DMS 273 treated with DMSO at 0.1 percent for 48 hours (cell line): Measurements from ENCODE around the gene ATP9A.
"Not testable (repeated sequence)": the region's sequence is repeated elsewhere in the genome, so short reads cannot be mapped to it uniquely, and the experiment has no call there.

Experiments used
- DNase-seq: peaks from one replicate; lab custom pipeline; 2025; lab: John Stamatoyannopoulos, UW

ATP9A gene

GRCh38 chr20:51654495-51654894, 113.7 kb downstream of the ATP9A start:
- no peak for DNase-seq

- DNase-seq = no peak
These were observed 114.1 kb downstream of the ATP9A start for GRCh38 chr20:51654060-51654459.

- DNase-seq = no peak
These were observed 115.0 kb downstream of the ATP9A start for GRCh38 chr20:51653226-51653625.

- DNase-seq = no peak
These were observed 116.2 kb downstream of the ATP9A start for GRCh38 chr20:51651921-51652549.

GRCh38 chr20:51650685-51651134, 117.5 kb downstream of the ATP9A start:
- DNase-seq = no peak

GRCh38 chr20:51648571-51648947, 119.6 kb downstream of the ATP9A start:
- DNase-seq = no peak

- DNase-seq = no peak
These were observed 120.3 kb downstream of the ATP9A start for GRCh38 chr20:51647674-51648570.

- not testable (repeated sequence) for DNase-seq
These were observed 124.4 kb downstream of the ATP9A start for GRCh38 chr20:51643810-51644209.

- no peak for DNase-seq
These were observed 124.8 kb downstream of the ATP9A start for GRCh38 chr20:51643390-51643789.

GRCh38 chr20:51641866-51642265, 126.3 kb downstream of the ATP9A start:
- no peak for DNase-seq

- no peak for DNase-seq
These were observed 127.4 kb downstream of the ATP9A start for GRCh38 chr20:51640743-51641142.

- DNase-seq = peak; percentile 2
These were observed 128.9 kb downstream of the ATP9A start for GRCh38 chr20:51639206-51639832.

GRCh38 chr20:51637241-51637640, 130.9 kb downstream of the ATP9A start:
- DNase-seq = no peak

GRCh38 chr20:51636123-51636522, 132.1 kb downstream of the ATP9A start:
- no peak for DNase-seq

GRCh38 chr20:51635680-51636079, 132.5 kb downstream of the ATP9A start:
- DNase-seq = no peak

GRCh38 chr20:51634877-51635276, 133.3 kb downstream of the ATP9A start:
- no peak for DNase-seq

GRCh38 chr20:51634257-51634656, 133.9 kb downstream of the ATP9A start:
- no peak for DNase-seq

GRCh38 chr20:51633430-51633829, 134.8 kb downstream of the ATP9A start:
- no peak for DNase-seq

- no peak for DNase-seq
These were observed 136.2 kb downstream of the ATP9A start for GRCh38 chr20:51631953-51632352.

- no peak for DNase-seq
These were observed 136.9 kb downstream of the ATP9A start for GRCh38 chr20:51631011-51631950.

- no peak for DNase-seq
These were observed 138.7 kb downstream of the ATP9A start for GRCh38 chr20:51629399-51630058.
